Type B pancreatic cell (in vitro differentiated cells): Measurements from ENCODE around the gene DHRS9. TPM values are rescaled to one million over a fixed set of nuclear protein-coding genes. Genes with fewer than 3 reads are reported as not detected.

ENCODE experiments used
- DNase-seq: peaks from one replicate; pipeline ENCODE4 v3.0.0; 2021; ENCODE audit warnings: mixed read lengths; ENCODE audit not compliant: unreplicated experiment; ENCODE audit errors: extremely low spot score
- H3K27ac Mint-ChIP-seq: 2 replicates; pipeline ENCODE4 v1.8.0; 2021; ENCODE audit warnings: mild to moderate bottlenecking, mixed read lengths
- H3K27me3 Mint-ChIP-seq: 2 replicates; pipeline ENCODE4 v1.8.0; 2021; ENCODE audit warnings: mixed read lengths
- H3K36me3 Mint-ChIP-seq: 2 replicates; pipeline ENCODE4 v1.8.0; 2021; ENCODE audit warnings: mixed read lengths
- H3K4me1 Mint-ChIP-seq: one replicate; pipeline ENCODE4 v1.8.0; 2021; ENCODE audit warnings: mixed read lengths; ENCODE audit not compliant: unreplicated experiment
- H3K4me3 Mint-ChIP-seq: 2 replicates; pipeline ENCODE4 v1.8.0; 2021; ENCODE audit warnings: mild to moderate bottlenecking, mixed read lengths
- H3K9me3 Mint-ChIP-seq: 2 replicates; pipeline ENCODE4 v1.8.0; 2021; ENCODE audit warnings: mixed read lengths
- CTCF ChIP-seq: fragments of 200-600 bp; sonication (generic); conservative IDR thresholded peaks from 2 replicates; pipeline ENCODE4 v1.5.0; 2021; ENCODE audit warnings: antibody characterized with exemption, mild to moderate bottlenecking
- total RNA-seq: library from RNA; stranded (reverse); gene quantifications from 2 replicates; pipeline ENCODE4 v1.2.1, GENCODE V29; 2021; ENCODE audit warnings: low replicate concordance

DHRS9 gene
- total RNA-seq, 1 donor from 2014 or later, result 0.75 TPM

- Mint-ChIP-seq H3K27ac (no peak overlapping the region), H3K36me3 (no peaks in the 10 kb centered on the region), H3K4me3 (no peak overlapping the region), H3K4me1 (no peaks in the 10 kb centered on the region), H3K9me3 (peaks cover 7% of the 10 kb centered on the region), H3K27me3 (peaks cover 8% of the 10 kb centered on the region)
- no peak for DNase-seq
- no peak for TF ChIP-seq CTCF
Observed at GRCh38 chr2:169116327-169116726, 47.0 kb downstream of the DHRS9 start.

- Mint-ChIP-seq H3K9me3 (peaks cover 7% of the 10 kb centered on the region), H3K27me3 (peaks cover 6% of the 10 kb centered on the region), H3K4me3 (no peak overlapping the region), H3K36me3 (no peaks in the 10 kb centered on the region), H3K27ac (no peak overlapping the region), H3K4me1 (no peaks in the 10 kb centered on the region)
- DNase-seq, result no peak
- TF ChIP-seq CTCF, result no peak
Observed at GRCh38 chr2:169116993-169117392, 47.6 kb downstream of the DHRS9 start.

- no peak for TF ChIP-seq CTCF
Observed at GRCh38 chr2:169118060-169118459, 48.7 kb downstream of the DHRS9 start.

GRCh38 chr2:169119123-169119760, 49.9 kb downstream of the DHRS9 start:
- TF ChIP-seq CTCF, result no peak
- DNase-seq, result no peak
- H3K36me3 Mint-ChIP-seq, result no peaks in the 10 kb centered on the region
- no peaks in the 10 kb centered on the region for H3K4me1 Mint-ChIP-seq
- peaks cover 6% of the 10 kb centered on the region for H3K27me3 Mint-ChIP-seq
- no peak overlapping the region for H3K27ac Mint-ChIP-seq
- no peak overlapping the region for H3K4me3 Mint-ChIP-seq
- peaks cover 7% of the 10 kb centered on the region for H3K9me3 Mint-ChIP-seq

More at GRCh38 chr2:169118060-169118459, 48.7 kb downstream of the DHRS9 start:
- no peaks in the 10 kb centered on the region for H3K4me1 Mint-ChIP-seq
- DNase-seq, result no peak
- H3K36me3 Mint-ChIP-seq, result no peaks in the 10 kb centered on the region
- H3K9me3 Mint-ChIP-seq, result peaks cover 7% of the 10 kb centered on the region
- H3K4me3 Mint-ChIP-seq, result no peak overlapping the region
- no peak overlapping the region for H3K27ac Mint-ChIP-seq
- peaks cover 6% of the 10 kb centered on the region for H3K27me3 Mint-ChIP-seq

- no peak for TF ChIP-seq CTCF
- Mint-ChIP-seq H3K27me3 (peaks cover 6% of the 10 kb centered on the region), H3K9me3 (peaks cover 7% of the 10 kb centered on the region), H3K27ac (no peak overlapping the region), H3K36me3 (no peaks in the 10 kb centered on the region), H3K4me3 (no peak overlapping the region), H3K4me1 (no peaks in the 10 kb centered on the region)
- DNase-seq, result no peak
Observed at GRCh38 chr2:169119851-169120250, 50.5 kb downstream of the DHRS9 start.
